HG02623 (cell line): ENCODE results near the gene DMWD.

Experiments
- ATAC-seq: cut with Tn5 transposase; IDR thresholded peaks from one replicate; pipeline ENCODE4 v1.9.1; 2021; ENCODE audit warnings: moderate library complexity; ENCODE audit not compliant: unreplicated experiment

Gene DMWD

GRCh38 chr19:45789035-45789786 is 3.4 kb downstream of the DMWD start:
- no peak for ATAC-seq

DNA sequence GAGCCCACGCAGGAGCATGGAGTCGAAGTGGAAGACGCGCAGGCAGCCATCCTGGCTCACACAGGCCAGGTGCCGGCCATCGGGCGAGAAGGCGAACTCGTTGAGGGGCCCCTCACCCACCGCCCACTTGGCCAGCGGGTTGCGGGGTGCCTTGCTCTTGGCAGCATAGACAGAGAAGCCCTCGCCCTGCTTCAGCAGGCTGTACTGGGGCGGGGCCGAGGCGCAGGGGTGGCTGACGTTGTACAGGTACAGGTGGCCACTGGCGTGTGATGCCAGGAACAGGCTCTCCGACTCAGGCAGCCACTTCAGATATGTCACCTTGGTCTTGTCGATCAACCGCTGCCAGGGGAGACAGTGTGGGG is 6.1 kb downstream of the DMWD start:
- ATAC-seq = no peak

DNA sequence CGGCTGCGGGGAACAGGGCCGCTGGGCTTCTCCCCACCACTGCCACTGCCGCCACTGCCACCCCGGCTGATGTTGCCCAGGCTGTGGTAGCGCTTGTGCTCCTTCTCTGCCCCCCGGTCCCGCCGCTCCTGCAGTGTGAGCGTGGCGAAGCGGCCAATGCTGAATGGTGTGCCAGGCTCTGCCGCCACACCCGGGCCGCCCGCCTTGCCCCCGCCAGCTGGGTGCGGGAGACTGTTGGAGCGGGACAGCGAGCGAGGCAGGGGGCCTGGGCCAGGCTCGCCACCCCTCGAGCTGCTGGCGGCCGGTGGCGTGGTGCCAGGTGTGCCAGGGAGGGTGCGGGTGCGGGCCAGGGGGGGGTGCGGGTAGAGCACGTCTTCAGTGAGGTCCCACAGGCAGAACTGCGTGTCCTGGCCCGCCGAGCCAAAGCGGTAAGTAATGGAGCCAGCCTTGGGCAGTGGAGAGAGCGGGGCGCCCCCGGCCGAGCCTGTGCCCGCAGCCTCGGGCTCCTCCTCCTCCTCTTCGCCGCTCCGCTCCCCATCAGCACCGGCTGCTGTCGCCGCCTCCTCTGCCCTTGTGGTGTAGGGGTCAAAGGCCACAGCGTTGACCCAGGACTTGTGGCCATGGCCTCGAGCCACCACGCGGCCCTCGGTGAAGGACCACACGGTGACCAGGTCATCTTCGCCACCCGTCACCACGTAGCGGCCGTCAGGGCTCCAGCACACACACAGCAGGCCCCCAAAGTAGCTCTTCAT is 6.7 kb downstream of the DMWD start:
- ATAC-seq = no peak

- no peak for ATAC-seq
These were observed 7.5 kb downstream of the DMWD start for GRCh38 chr19:45785097-45785496.

- no peak for ATAC-seq
These were observed 8.5 kb downstream of the DMWD start for GRCh38 chr19:45784096-45784495.

GRCh38 chr19:45782820-45783785 is 9.5 kb downstream of the DMWD start:
- ATAC-seq = no peak

DNA sequence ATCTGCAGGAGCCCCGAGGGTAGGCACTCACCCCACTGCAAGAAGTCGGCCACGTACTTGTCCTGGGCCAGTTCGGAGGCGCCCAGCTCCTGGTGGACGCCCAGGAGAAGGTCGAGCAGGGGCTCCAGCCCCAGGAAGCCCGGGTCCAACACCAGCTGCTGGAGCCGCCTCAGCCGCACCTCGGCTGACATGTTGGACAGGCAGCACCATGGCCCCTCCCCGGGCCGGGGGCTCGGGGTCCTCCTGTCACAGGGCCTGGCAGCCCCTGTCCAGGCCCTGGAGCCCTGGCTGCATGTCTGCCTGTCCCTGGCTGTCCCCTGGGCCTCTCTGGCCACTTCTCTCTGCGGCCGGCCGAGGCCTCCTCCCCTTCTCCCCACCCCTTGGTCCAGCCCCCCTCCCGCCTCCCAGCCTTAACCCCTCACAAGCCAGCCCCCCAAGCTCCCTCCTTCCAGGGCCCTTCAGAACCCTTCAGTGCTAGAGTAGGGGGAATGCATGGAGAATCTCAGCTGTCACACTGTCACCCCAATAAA is 10.4 kb downstream of the DMWD start, which contains the start of gene DMPK:
Gene DMPK (minus strand): TSS at position 329 of the 530 bp plus-strand sequence. CDS start 138 bp downstream, at position 191.
- ATAC-seq = no peak

- no peak for ATAC-seq
These were observed 11.2 kb downstream of the DMWD start for GRCh38 chr19:45781214-45782161.

GRCh38 chr19:45780448-45781213 is 12.0 kb downstream of the DMWD start:
- no peak for ATAC-seq

DNA sequence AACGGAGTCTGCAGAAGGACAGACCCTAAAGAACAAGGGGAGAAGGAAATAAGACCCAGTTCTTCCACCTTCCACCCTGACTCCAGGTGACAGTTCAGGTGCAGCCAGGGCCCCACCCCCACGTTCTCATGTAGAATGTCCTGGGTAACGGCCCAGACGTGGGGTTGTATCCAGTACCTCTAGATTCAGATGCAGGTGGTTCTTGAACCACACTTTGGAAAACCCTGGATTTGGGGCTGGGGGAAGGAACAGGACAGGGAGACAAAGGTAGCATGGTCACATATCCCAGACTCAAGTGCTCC is 12.5 kb downstream of the DMWD start:
- no peak for ATAC-seq

DNA sequence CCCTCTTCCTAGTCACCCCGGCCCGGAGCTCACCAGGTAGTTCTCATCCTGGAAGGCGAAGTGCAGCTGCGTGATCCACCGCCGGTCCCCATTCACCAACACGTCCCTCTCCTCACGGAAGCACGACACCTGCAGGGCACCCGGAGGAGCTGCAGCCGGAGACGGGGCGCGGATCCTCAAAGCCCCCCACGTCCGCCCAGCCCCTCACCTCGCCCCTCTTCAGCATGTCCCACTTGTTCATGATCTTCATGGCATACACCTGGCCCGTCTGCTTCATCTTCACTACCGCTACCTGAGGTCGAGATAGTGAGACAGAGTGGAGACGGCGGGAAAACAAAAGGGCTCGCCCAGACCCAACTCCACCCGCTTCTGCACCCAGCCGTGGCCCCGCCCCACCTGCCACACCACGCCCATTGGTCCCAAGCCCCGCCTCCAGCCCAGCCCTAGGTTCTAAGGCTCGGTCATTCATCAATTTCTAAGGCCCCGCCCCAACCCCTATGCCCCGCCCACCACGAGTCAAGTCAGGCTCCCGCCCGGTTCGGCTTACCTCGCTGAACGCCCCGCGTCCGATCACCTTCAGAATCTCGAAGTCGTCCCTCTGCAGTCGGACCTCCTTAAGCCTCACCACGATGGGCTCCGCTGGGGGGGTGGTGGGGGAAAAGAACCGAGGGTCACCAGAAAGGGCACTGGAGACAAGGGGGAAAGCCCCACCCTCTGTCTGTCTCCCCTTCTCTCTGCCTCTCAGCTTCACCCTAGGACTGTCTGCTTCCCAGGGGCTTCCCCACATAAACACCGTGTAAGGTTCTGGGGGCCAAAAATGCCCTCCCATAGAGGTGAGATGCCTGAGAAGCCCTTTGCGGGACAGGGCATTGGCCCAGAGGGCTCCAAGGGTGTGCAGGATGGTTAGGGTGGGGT is 13.2 kb downstream of the DMWD start:
- no peak for ATAC-seq

- ATAC-seq = no peak
These were observed 14.5 kb downstream of the DMWD start for GRCh38 chr19:45778010-45778661.

- ATAC-seq = no peak
These were observed 15.2 kb downstream of the DMWD start for GRCh38 chr19:45777395-45777961.

- no peak for ATAC-seq
These were observed 17.9 kb downstream of the DMWD start for GRCh38 chr19:45774765-45775164.

GRCh38 chr19:45773384-45773783 is 19.3 kb downstream of the DMWD start:
- no peak for ATAC-seq

GRCh38 chr19:45772912-45773311 is 19.7 kb downstream of the DMWD start:
- ATAC-seq = no peak

GRCh38 chr19:45772130-45772840 is 20.4 kb downstream of the DMWD start:
- ATAC-seq = no peak
